IMR-90 (cell line): ENCODE measurements around the gene RBM7. TPM values are rescaled to one million over a fixed set of nuclear protein-coding genes. Genes with fewer than 3 reads are reported as not detected.
A peak's percentile ranks its signal among the peaks of the same experiment; 100 is the strongest.

Experiments used
- ATAC-seq: fragments of 200-7000 bp; cut with Tn5 transposase; 2 replicates; pipeline ENCODE4 v1.9.1; 2020; ENCODE audit warnings: low read depth, mild to moderate bottlenecking, moderate library complexity
- BruUV-seq: library from RNA; stranded (reverse); fragments of 400-500 nt; replicated peaks from 2 replicates; lab custom pipeline; 2021; lab: Mats Ljungman, UMichigan
- CTCF ChIA-PET: fragments of 300-600 bp; formaldehyde crosslinking; extraction: SDS; loops from one replicate; lab custom pipeline; 2021; ENCODE audit warnings: antibody characterized with exemption; lab: Yijun Ruan, JAX
- POLR2A ChIA-PET: fragments of 300-600 bp; sonication (Branson Sonifier 250); formaldehyde crosslinking; loops from one replicate; lab custom pipeline; 2022; ENCODE audit warnings: antibody characterized with exemption; ENCODE audit not compliant: unreplicated experiment; lab: Charles Lee
- DNase-seq: peaks from one replicate; pipeline ENCODE4 v3.0.0; 2013
- H2AFZ ChIP-seq: replicated peaks from 2 replicates; pipeline ENCODE3; 2013; ENCODE audit warnings: low read length, mild to moderate bottlenecking; ENCODE audit not compliant: poor library complexity
- H2AK5ac ChIP-seq: 2 replicates; pipeline ENCODE4 v1.6.1; 2013; ENCODE audit warnings: low read depth, low read length, inconsistent platforms
- H2AK9ac ChIP-seq: replicated peaks from 2 replicates; pipeline ENCODE3; 2013; ENCODE audit warnings: mild to moderate bottlenecking, low read depth, low read length, moderate library complexity; ENCODE audit not compliant: poor library complexity
- H2BK120ac ChIP-seq: 2 replicates; pipeline ENCODE4 v1.6.1; 2013; ENCODE audit warnings: low read depth, low read length, inconsistent platforms
- H2BK15ac ChIP-seq: 3 replicates; pipeline ENCODE4 v1.6.1; 2013; ENCODE audit warnings: low read depth, low read length, inconsistent platforms
- H2BK20ac ChIP-seq: 2 replicates; pipeline ENCODE4 v1.6.1; 2013; ENCODE audit warnings: low read depth, mild to moderate bottlenecking, inconsistent platforms, low read length, moderate library complexity
- H2BK5ac ChIP-seq: 2 replicates; pipeline ENCODE4 v1.6.1; 2013; ENCODE audit warnings: mild to moderate bottlenecking, low read depth, low read length, inconsistent platforms; ENCODE audit not compliant: poor library complexity, severe bottlenecking
- H3K14ac ChIP-seq: replicated peaks from 2 replicates; pipeline ENCODE4 v1.6.1; 2013; ENCODE audit warnings: low read depth, low read length, inconsistent platforms
- H3K18ac ChIP-seq: 2 replicates; pipeline ENCODE4 v1.6.1; 2013; ENCODE audit warnings: low read depth, low read length, control low read depth
- H3K23ac ChIP-seq: 2 replicates; pipeline ENCODE4 v1.6.1; 2013; ENCODE audit warnings: low read depth, low read length, inconsistent platforms
- H3K27ac ChIP-seq: 2 replicates; pipeline ENCODE4 v1.5.1; 2013; ENCODE audit warnings: mild to moderate bottlenecking, control low read depth, low read length; ENCODE audit not compliant: insufficient read depth
- H3K27me3 ChIP-seq: 2 replicates; pipeline ENCODE4 v1.6.1; 2013; ENCODE audit warnings: low read length; ENCODE audit not compliant: control insufficient read depth, insufficient read depth
- H3K36me3 ChIP-seq: 2 replicates; pipeline ENCODE4 v1.6.1; 2013; ENCODE audit warnings: low read length, mixed read lengths; ENCODE audit not compliant: control insufficient read depth, insufficient read depth
- H3K4ac ChIP-seq: 2 replicates; pipeline ENCODE4 v1.6.1; 2013; ENCODE audit warnings: low read depth, low read length, inconsistent platforms
- H3K4me1 ChIP-seq: 2 replicates; pipeline ENCODE4 v1.6.1; 2013; ENCODE audit warnings: low read length, mixed read lengths; ENCODE audit not compliant: control insufficient read depth, insufficient read depth
- H3K4me2 ChIP-seq: 2 replicates; pipeline ENCODE4 v1.6.1; 2013; ENCODE audit warnings: low read depth, mild to moderate bottlenecking, control low read depth, low read length, moderate library complexity
- H3K4me3 ChIP-seq: 2 replicates; pipeline ENCODE4 v1.5.1; 2013; ENCODE audit warnings: low read depth, mild to moderate bottlenecking, control low read depth, low read length, moderate library complexity; ENCODE audit not compliant: insufficient read depth
- H3K56ac ChIP-seq: 2 replicates; pipeline ENCODE4 v1.6.1; 2013; ENCODE audit warnings: low read length, inconsistent platforms; ENCODE audit not compliant: insufficient read depth; ENCODE audit errors: extremely low read depth
- H3K79me1 ChIP-seq, 2 experiments: 2 replicates each; pipeline ENCODE4 v1.6.1; 2013; ENCODE audit warnings: low read length in 2 of 2, inconsistent platforms in 1 of 2, low read depth in 1 of 2
- H3K9ac ChIP-seq: 2 replicates; pipeline ENCODE4 v1.6.1; 2013; ENCODE audit warnings: low read depth, low read length, control low read depth
- H3K9me1 ChIP-seq: 2 replicates; pipeline ENCODE4 v1.6.1; 2013; ENCODE audit warnings: low read length, inconsistent platforms; ENCODE audit not compliant: insufficient read depth
- H3K9me3 ChIP-seq: 2 replicates; pipeline ENCODE4 v1.6.1; 2013; ENCODE audit warnings: low read length; ENCODE audit not compliant: control insufficient read depth, insufficient read depth
- H4K20me1 ChIP-seq: 2 replicates; pipeline ENCODE4 v1.6.1; 2013; ENCODE audit warnings: low read length, inconsistent platforms; ENCODE audit not compliant: insufficient read depth
- H4K5ac ChIP-seq: 2 replicates; pipeline ENCODE4 v1.6.1; 2013; ENCODE audit warnings: mild to moderate bottlenecking, low read depth, low read length, control low read depth
- H4K8ac ChIP-seq, 2 experiments: 2 replicates each; pipeline ENCODE4 v1.6.1; 2013; ENCODE audit warnings: low read depth in 2 of 2, low read length in 2 of 2, control low read depth in 1 of 2, inconsistent platforms in 1 of 2
- H4K91ac ChIP-seq: 2 replicates; pipeline ENCODE4 v1.6.1; 2013; ENCODE audit warnings: low read depth, low read length, inconsistent platforms; ENCODE audit not compliant: insufficient read depth
- BHLHE40 ChIP-seq: fragments of 150-350 bp; IDR thresholded peaks from 2 replicates; pipeline ENCODE4 v1.6.1; 2016; ENCODE audit warnings: mild to moderate bottlenecking, low read depth, low read length
- CEBPB ChIP-seq: IDR thresholded peaks from 2 replicates; pipeline ENCODE4 v1.6.1; 2012; ENCODE audit warnings: low read depth, low read length, improper control_type of control experiment
- FOS ChIP-seq: fragments of 150-350 bp; IDR thresholded peaks from 2 replicates; pipeline ENCODE4 v1.6.1; 2016; ENCODE audit warnings: low read depth, low read length
- MAZ ChIP-seq: IDR thresholded peaks from 2 replicates; pipeline ENCODE4 v1.6.1; 2012; ENCODE audit warnings: low read depth, mild to moderate bottlenecking, low read length, improper control_type of control experiment, moderate library complexity, borderline replicate concordance
- NFE2L2 ChIP-seq: fragments of 150-350 bp; IDR thresholded peaks from 2 replicates; pipeline ENCODE4 v1.6.1; 2016; ENCODE audit warnings: low read depth, mild to moderate bottlenecking, low read length
- RCOR1 ChIP-seq: IDR thresholded peaks from 2 replicates; pipeline ENCODE4 v1.6.1; 2012; ENCODE audit warnings: mild to moderate bottlenecking, low read length, improper control_type of control experiment; ENCODE audit not compliant: insufficient replicate concordance
- RFX5 ChIP-seq: IDR thresholded peaks from 2 replicates; pipeline ENCODE4 v1.8.0; 2012; ENCODE audit warnings: low read depth, mild to moderate bottlenecking, low read length, moderate library complexity
- SMC3 ChIP-seq: fragments of 150-350 bp; IDR thresholded peaks from 2 replicates; pipeline ENCODE4 v1.6.1; 2016; ENCODE audit warnings: low read depth, mild to moderate bottlenecking, antibody characterized with exemption, low read length, moderate library complexity
- WGBS, 2 experiments: methylation state at CpG; one replicate each; pipeline versions ENCODE4 v1.1.5 to v1.1.7; 2013; ENCODE audit warnings: missing lambda C conversion rate in 2 of 2; ENCODE audit not compliant: insufficient read length in 1 of 2; ENCODE audit errors: extremely low coverage in 2 of 2; 5-methylcytosine and 5-hydroxymethylcytosine counted together
- dilution Hi-C: fragments of 300-500 bp; cut with HindIII; formaldehyde crosslinking; loops from one replicate; pipeline ENCODE4 v1.14.3; 2018; ENCODE audit warnings: low sequenced_read_pairs; ENCODE audit not compliant: unreplicated experiment
- in situ Hi-C: fragments of 300-500 bp; cut with MboI; formaldehyde crosslinking; loops from 3 replicates; pipeline ENCODE4 v1.14.3; 2019; ENCODE audit warnings: low sequenced_read_pairs, inconsistent platforms, mixed read lengths
- intact Hi-C: fragments of 100-400 bp; cut with micrococcal nuclease; formaldehyde crosslinking; loops from 2 replicates; pipeline ENCODE4 v1.10.0; 2022
- polyA plus RNA-seq, 3 experiments: library from polyadenylated mRNA; depleted of rRNA; stranded (reverse); fragments of >200 nt; gene quantifications; 2 replicates each; pipeline ENCODE4 v1.2.3, GENCODE V29; 2012; ENCODE audit warnings: low replicate concordance in 1 of 3
- total RNA-seq: library from RNA; depleted of rRNA; stranded (reverse); fragments of >200 nt; gene quantifications from 2 replicates; pipeline ENCODE4 v1.2.3, GENCODE V29; 2012
- TF ChIP-seq, protein P1 (sequence below): fragments of 150-350 bp; IDR thresholded peaks from 2 replicates; pipeline ENCODE4 v1.6.1; 2017; ENCODE audit warnings: mild to moderate bottlenecking, antibody characterized with exemption, low read length, low read depth
- TF ChIP-seq, protein P2 (sequence below): fragments of 150-350 bp; IDR thresholded peaks from 2 replicates; pipeline ENCODE4 v1.6.1; 2016; ENCODE audit warnings: low read depth, mild to moderate bottlenecking, low read length, moderate library complexity, borderline replicate concordance
- TF ChIP-seq, protein P3 (sequence below): conservative IDR thresholded peaks from 2 replicates; pipeline ENCODE4 v1.5.1; 2012; ENCODE audit warnings: mild to moderate bottlenecking, low read depth, low read length, improper control_type of control experiment

RBM7 gene
- total and polyA plus RNA-seq, 2 of the 4 experiments (the other 2 are of a cell fraction), result 27.8 to 111 TPM

DNA sequence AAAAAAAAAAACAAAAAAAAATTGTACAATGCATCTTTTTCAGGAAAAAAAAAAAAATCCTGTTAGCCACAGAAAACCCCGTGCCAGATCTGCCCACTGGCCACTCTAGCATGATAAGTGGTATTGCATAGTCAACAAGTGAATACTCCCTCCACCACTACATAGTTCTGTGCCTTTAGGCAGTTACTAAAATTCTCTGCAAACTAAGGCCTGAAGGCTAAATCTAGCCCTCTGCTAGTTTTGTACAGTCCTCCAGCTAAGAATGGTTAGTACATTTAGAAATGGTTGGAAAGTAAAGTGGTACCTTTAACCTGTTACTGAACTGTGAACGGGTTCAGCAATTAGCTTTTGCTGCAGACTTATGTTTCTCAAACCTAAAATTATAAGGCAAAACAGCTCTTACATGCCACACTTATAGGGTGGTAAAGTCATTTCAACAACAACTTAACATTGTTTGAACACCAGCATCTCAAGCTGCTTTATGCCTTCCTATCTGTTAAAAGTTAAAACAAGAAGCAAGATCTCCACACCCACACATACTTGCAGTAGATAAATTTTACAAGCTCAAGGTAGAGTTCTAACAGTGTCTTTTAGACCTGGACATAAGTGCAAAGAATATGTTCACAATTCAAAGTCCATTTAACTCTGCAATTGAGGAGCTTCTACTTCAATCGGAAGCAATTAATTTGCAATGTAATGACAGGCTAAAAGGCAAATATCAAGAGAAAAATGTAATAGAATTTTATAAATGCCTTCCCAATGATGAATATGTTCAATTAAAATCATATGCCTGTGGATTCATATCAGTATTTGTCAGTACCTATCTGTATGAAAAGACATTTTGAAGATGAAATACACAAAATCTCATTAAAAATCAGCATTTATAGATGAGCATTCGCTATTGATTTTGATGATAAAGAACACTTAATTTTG lies 7.5 kb upstream of the RBM7 start (continued):
- TF ChIP-seq, protein P1, sequence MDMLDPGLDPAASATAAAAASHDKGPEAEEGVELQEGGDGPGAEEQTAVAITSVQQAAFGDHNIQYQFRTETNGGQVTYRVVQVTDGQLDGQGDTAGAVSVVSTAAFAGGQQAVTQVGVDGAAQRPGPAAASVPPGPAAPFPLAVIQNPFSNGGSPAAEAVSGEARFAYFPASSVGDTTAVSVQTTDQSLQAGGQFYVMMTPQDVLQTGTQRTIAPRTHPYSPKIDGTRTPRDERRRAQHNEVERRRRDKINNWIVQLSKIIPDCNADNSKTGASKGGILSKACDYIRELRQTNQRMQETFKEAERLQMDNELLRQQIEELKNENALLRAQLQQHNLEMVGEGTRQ, result no peak

DNA sequence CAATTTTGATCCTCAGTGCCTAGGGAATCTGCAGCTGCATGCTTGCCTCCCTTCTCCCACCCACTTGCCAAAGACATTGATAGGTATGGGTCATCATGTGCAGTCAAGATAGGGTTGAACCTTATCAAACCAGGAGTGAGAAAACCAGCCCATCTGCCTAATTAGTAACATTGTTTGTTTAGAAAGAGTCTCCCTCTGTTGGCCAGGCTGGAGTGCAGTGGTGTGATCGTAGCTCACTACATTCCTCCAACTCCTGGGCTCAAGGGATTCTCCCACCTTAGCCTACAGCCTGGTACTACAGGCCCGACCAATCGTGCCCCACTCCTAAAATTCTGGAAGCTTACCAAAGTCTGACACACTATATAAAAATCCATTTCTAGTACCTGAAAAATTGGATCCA lies 4.7 kb upstream of the RBM7 start:
- WGBS, 2 experiments, result no CpG with 5 or more reads among the region's 3 CpGs
- Histone ChIP-seq H4K91ac (no peak overlapping the region; the same call in 1 of the 2 replicates), H4K20me1 (no peaks in the 10 kb centered on the region), H2AK9ac (peak overlapping the region; percentile 53), H2AFZ (no peak overlapping the region), H3K23ac (no peak overlapping the region), H2BK15ac (no peak overlapping the region), H3K14ac (no peak overlapping the region), H2AK5ac (peak overlapping the region; percentile 48; the same call in 1 of the 2 replicates), H3K18ac (no peak overlapping the region), H3K4me1 (peaks cover 4% of the 10 kb centered on the region; the same call in 1 of the 2 replicates), H2BK120ac (no peak overlapping the region), H3K9me3 (no peaks in the 10 kb centered on the region), H3K79me1 (peaks cover 5 to 9% of the 10 kb centered on the region in 2 experiments; a peak in 3 of 4 replicates), H3K4me3 (no peak overlapping the region), H3K56ac (no peak overlapping the region), H4K5ac (no peak overlapping the region), H3K27ac (no peak overlapping the region), H2BK20ac (no peak overlapping the region), H3K9me1 (0 out of 2 replicates have a peak, but pooled peaks cover 3% of the 10 kb centered on the region), H3K4me2 (no peak overlapping the region), H2BK5ac (no peak overlapping the region), H3K9ac (no peak overlapping the region), H3K36me3 (no peaks in the 10 kb centered on the region), H4K8ac (no peak overlapping the region), H3K4ac (no peak overlapping the region), H3K27me3 (no peaks in the 10 kb centered on the region)
- dilution Hi-C loops (no loop called here), in situ Hi-C loops (loop anchor here (5.0 kb wide), 1 partner anchor 43 kb away; no protein-coding TSS in a partner anchor), intact Hi-C loops (no loop called here)
- no peak for DNase-seq
- POLR2A ChIA-PET, result no interaction called here
- BruUV-seq, result no TSS peak
- CTCF ChIA-PET, result interaction anchor here (1.1 to 1.5 kb wide), 3 partner anchors 9 to 36 kb away, joined by 4 to 7 read pairs (median 6); no protein-coding TSS in a partner anchor
- ATAC-seq, result no peak
- TF ChIP-seq FOS (no peak), SMC3 (0 out of 2 replicates have a peak, but pooled peaks have one; percentile 12), MAZ (no peak), CEBPB (no peak), RFX5 (no peak), NFE2L2 (no peak), BHLHE40 (no peak), RCOR1 (no peak)
- TF ChIP-seq, protein P2, sequence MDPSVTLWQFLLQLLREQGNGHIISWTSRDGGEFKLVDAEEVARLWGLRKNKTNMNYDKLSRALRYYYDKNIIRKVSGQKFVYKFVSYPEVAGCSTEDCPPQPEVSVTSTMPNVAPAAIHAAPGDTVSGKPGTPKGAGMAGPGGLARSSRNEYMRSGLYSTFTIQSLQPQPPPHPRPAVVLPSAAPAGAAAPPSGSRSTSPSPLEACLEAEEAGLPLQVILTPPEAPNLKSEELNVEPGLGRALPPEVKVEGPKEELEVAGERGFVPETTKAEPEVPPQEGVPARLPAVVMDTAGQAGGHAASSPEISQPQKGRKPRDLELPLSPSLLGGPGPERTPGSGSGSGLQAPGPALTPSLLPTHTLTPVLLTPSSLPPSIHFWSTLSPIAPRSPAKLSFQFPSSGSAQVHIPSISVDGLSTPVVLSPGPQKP, result no peak
- TF ChIP-seq, protein P3, sequence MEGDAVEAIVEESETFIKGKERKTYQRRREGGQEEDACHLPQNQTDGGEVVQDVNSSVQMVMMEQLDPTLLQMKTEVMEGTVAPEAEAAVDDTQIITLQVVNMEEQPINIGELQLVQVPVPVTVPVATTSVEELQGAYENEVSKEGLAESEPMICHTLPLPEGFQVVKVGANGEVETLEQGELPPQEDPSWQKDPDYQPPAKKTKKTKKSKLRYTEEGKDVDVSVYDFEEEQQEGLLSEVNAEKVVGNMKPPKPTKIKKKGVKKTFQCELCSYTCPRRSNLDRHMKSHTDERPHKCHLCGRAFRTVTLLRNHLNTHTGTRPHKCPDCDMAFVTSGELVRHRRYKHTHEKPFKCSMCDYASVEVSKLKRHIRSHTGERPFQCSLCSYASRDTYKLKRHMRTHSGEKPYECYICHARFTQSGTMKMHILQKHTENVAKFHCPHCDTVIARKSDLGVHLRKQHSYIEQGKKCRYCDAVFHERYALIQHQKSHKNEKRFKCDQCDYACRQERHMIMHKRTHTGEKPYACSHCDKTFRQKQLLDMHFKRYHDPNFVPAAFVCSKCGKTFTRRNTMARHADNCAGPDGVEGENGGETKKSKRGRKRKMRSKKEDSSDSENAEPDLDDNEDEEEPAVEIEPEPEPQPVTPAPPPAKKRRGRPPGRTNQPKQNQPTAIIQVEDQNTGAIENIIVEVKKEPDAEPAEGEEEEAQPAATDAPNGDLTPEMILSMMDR, result peak; percentile 34
